Measurements from ENCODE around the gene DOK6.

The DOK6 gene

DNA sequence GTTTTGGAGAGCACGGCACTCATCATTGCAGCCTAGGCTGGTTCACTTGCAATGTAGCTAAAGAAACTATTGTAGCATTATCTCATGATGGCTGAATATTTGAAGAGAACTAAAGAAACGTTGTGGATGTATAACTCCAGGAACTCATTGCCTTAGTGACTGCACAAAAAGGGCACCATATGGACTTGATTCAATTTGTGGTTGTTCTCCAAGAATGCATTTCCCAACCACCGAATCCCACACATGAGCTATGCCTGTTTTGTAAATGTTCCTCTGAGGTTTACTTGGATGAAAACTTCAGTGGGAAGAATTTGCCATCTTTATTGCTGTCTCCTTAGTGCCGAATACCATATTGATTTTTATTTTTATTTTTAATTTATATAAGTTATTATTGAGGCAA is 43.5 kb downstream of the DOK6 start:
- DNase-seq = peak; percentile 77

GRCh38 chr18:69447886-69448285 is 47.2 kb downstream of the DOK6 start:
- DNase-seq = peak; percentile 10

DNA sequence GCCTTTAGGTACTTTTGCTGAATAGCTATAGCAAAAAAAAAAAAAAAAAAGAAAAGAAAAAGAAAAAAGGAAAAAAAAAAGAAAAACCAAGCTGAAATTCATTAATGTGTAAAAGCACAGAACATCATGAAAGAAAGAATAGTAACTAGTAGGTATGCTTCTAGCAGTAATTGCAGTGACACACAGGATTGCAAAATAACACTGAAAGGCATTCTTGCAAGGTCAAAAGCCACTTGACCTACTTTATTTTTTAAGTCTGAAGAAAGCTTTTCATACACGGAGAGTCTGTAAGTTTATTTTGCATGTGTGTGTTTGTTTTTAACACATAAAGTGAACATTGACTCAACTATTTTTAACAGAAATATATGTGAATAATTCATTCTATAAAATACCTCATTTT is 54.4 kb downstream of the DOK6 start:
- no peak for DNase-seq

DNA sequence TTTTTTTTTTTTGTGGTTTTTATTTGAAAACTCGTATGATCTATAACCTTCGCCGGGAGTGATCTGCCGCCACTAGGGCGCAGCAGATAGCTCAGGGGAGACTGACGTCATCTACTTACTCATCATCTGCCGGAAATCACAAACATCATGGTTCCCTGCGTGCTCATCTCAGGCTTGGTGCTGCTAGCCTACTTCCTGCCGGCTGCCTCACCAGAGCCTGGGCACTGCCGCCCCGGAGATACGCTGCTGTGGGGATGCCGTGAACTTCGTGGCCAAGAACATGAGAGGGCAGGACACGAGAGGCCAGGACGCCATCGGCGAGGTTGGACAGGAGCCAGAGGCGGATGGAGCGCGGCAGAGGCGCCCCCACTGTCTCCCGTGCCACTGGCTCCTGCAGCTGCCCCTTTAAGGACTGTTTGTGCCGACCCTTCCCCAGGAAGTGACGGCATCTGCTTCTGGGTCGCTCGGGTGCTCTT is 68.8 kb downstream of the DOK6 start:
- peak; percentile 5 for DNase-seq

DNA sequence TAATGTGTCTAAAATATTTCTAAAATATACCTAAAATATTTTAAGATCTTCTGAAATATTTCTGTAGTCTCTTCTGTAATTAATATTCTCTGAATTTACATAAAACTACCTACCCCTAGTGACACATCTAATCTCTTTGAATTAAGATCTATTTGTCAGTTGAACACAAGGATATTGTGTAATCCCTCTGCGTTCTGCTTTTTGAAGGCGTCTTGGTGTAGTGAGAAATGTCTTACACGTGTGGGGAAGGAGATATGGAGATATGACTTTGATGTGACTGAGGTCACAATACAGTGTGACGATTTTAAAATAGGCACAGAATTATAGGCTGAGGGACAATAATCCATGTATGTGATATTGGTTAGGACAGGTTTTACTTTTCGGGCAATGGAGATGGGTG is 79.8 kb downstream of the DOK6 start:
- no peak for DNase-seq

GRCh38 chr18:69483574-69483973 is 82.9 kb downstream of the DOK6 start:
- no peak for DNase-seq

DNA sequence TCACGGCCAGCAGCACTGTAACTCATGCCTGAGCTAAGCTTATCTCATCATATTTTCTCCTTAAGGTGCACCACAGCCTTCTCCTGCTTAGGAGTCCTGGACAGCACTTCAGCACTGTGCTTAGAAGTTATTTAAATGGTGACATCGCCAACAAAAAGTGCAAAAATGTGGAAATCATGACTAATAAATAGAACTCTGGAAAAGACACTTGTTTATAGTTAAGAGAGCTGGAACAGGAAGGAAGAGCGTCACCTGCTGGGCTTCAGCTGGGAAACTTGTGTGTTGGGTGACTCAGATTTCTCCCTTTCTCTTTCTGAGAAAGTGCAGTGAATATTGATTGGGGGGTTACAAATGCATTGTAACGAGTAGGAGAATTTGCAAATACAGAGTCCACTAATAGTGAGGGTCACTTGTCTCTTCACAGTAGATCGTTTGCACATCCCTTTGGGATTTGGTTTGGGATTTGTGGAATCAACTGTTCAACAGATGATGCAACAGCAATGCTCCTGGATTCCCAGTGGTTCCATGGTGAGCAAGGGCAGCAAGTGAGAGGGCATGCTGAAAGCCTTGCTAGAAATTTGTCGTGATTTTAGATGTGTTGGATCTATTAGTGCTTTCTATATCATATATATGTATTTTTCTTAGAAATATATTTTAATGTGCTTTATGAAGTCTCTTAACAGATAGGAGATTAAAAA is 84.2 kb downstream of the DOK6 start:
- peak; percentile 71 for DNase-seq

GRCh38 chr18:69487488-69488394 is 87.1 kb downstream of the DOK6 start:
- DNase-seq = no peak

DNA sequence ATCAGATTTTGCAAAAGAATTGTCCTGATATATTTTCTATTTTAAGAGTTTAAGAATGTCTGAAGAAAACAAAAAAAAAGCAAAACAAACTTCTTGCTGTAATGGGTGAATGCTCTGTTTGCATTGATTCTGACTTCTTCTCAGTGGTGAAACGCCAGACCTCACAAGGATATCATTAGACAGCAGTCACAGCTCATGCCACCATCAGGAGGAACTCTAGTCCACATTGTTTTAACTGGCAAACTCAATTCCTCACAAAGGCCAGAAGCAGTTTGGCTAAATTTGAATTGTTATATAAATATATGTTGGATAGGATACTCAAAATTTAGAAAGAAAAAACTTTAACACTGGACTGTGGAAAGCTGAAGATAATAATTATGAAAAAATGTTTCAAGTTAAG is 89.4 kb downstream of the DOK6 start:
- DNase-seq = no peak

DNA sequence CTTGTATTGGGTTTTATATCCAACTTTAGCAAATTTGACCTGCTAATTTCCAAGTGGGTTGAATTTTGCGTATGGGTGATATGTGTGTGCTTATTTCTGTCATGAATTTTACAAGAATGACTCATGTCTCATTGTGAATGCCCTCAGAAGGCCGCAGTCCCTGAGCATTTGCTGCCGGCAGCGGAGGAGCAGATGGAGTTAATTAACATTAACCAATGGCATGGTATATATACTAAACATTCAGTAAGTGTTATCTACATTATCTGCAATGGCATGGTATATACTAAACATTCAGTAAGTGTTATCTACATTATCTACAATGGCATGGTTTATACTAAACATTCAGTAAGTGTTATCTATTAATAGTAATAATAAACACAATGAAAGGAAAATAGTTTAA is 90.1 kb downstream of the DOK6 start:
- peak; percentile 93 for DNase-seq

- peak; percentile 35 for DNase-seq
Measured at GRCh38 chr18:69491576-69491975, 90.9 kb downstream of the DOK6 start.

GRCh38 chr18:69492861-69493260 is 92.2 kb downstream of the DOK6 start:
- no peak for DNase-seq

DNA sequence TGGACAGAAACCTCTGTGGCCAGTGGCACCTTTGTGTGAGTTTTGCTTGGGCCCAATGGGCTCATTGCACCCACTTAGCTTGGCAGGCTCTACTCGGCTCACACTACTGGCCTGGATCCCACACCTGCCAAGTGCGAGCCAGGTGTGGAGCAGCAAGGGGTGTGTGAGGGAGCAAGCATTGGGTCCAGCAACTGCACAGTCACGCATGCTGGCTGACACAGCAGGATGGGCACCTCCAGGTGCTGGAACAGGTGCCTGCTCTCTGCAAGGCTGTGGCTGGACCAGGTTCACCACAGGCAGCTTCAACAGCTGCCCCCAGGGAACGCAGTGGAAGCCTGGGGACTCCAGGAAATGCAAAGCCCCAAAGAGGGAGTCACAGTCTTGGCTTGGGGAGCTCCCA is 94.2 kb downstream of the DOK6 start:
- no peak for DNase-seq

- DNase-seq = no peak
Measured at GRCh38 chr18:69495338-69495737, 94.7 kb downstream of the DOK6 start.

GRCh38 chr18:69495841-69496533 is 95.3 kb downstream of the DOK6 start:
- DNase-seq = no peak

GRCh38 chr18:69518989-69519388 is 118.3 kb downstream of the DOK6 start:
- DNase-seq = peak; percentile 45

- DNase-seq = no peak
Measured at GRCh38 chr18:69523582-69523981, 122.9 kb downstream of the DOK6 start.

- DNase-seq = peak; percentile 60
Measured at GRCh38 chr18:69528435-69528834, 127.7 kb downstream of the DOK6 start.

DNA sequence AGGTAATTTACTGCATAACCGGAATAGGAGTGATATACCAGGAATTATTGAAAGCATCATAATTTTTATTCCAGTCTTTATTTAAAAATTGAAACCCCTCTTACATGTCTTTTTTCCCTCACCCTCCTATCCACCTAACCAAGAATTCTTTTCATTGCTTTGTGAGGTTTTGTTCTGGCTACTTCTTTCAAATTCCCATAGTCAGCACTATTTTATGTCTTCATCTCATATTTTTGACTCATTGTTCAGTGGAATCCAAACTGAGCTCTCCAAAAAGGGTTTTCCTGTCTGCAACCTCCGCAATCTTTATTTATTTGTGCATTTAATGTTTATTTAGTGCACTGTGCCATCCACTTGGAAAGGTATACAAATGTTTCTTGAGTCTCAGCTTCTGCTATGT is 128.5 kb downstream of the DOK6 start:
- DNase-seq = no peak

GRCh38 chr18:69531973-69532372 is 131.3 kb downstream of the DOK6 start:
- DNase-seq = no peak

DNA sequence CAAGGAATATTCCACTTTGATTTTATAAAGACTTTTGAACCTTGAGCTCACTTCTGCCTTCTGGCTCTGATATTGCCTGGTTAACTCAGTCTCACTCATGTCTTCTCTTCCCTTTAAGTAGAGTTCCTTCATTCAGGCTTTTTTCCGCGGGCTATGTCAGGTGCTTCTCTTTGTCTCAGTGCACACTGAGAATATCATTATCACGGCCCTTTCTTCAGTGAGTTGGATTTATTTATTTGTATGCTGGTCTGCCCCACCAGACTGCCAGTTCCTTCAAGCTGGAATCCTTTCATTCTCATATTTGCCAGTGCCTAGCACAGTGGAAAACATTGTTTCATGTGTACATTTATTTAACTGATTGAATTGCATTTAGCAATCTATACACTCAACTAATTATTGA is 136.5 kb downstream of the DOK6 start:
- no peak for DNase-seq

- no peak for DNase-seq
Measured at GRCh38 chr18:69538849-69539248, 138.2 kb downstream of the DOK6 start.

- DNase-seq = no peak
Measured at GRCh38 chr18:69539404-69539803, 138.7 kb downstream of the DOK6 start.

GRCh38 chr18:69556228-69556627 is 155.5 kb downstream of the DOK6 start:
- DNase-seq = no peak
